AG20443 (cell line): ENCODE data around the gene MYOCOS.
"Not testable (repeated sequence)": the region's sequence is repeated elsewhere in the genome, so short reads cannot be mapped to it uniquely, and the experiment has no call there.

ENCODE experiments used
- DNase-seq: peaks from one replicate; pipeline ENCODE4 v3.0.0; 2012; ENCODE audit warnings: low spot score, mixed read lengths

Gene MYOCOS

DNA sequence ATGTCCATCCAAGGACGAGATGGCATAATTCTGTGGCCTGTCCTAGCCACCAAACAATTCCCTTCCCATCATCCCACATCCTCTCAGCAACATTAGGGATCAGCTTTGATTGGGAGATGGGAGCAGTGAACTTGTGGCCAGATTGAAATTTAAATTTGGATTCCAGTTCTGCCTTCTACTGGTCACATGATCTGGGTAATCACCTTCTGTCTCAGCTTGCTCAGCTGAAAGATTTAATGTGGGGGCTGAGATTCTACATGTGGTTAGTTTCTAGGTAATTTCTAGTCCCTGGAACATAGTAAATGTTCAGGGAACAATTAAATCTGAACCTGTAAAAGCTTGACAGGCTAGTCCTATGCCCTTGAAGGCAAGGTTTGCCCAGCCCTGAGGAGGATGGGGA, 3.2 kb downstream of the MYOCOS start:
- no peak for DNase-seq

DNA sequence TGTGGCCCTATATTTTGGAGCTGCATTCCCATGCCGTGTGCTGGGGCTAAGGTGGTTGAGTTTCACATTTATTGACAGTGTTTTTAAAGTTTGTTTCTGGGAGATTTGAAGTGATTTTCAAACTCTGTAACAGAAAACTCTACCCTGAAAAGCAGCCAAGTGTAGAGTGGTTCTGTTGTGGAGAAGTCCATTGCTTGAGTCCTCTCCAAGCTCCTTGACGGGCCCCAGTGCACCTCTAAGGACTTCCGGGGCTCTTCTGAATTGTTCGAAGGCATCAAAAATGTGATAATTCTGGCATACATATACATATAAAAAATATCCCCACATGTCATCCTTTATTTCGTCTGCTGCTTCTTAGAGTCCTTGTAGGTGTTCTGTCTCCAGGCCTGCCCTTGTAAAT, 5.0 kb downstream of the MYOCOS start:
- no peak for DNase-seq

DNA sequence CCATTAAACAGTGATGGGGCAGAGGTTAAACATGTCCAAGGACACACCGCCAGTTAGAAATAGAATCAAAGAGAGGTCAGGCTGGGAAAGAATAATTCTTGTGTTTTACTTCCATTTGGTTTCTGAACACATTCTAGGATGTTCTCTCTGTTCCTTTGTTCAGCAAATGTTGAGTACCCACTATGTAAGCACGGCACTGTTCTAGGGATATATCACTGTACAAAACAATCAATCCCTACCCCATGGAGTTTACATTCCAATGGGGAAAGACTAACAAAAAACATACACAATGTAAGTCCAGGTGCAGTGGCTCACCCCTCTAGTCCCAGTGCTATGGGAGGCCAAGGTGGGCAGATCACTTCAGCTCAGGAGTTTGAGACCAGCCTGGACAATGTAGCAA, 6.2 kb downstream of the MYOCOS start:
- no peak for DNase-seq

DNA sequence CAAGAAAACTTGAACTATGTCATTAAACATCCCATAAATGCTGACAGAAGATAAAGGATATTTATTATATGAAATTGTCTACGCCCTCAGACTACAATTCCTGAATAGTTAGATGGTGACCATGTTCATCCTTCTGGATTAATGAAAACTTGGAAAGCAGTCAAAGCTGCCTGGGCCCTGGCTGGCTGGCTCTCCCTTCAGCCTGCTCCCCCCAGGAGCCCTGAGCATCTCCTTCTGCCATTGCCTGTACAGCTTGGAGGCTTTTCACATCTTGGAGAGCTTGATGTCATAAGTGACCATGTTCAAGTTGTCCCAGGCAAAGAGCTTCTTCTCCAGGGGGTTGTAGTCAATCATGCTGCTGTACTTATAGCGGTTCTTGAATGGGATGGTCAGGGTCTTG, 13.6 kb downstream of the MYOCOS start:
- no peak for DNase-seq

DNA sequence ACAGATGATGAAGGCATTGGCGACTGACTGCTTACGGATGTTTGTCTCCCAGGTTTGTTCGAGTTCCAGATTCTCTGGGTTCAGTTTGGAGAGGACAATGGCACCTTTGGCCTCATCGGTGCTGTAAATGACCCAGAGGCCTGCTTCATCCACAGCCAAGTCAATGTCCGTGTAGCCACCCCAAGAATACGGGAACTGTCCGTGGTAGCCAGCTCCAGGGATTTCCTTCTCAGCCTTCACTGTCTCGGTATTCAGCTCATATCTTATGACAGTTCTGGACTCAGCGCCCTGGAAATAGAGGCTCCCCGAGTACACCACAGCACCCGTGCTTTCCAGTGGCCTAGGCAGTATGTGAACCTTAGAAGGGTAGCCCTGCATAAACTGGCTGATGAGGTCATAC, 14.1 kb downstream of the MYOCOS start:
- DNase-seq, result no peak

DNA sequence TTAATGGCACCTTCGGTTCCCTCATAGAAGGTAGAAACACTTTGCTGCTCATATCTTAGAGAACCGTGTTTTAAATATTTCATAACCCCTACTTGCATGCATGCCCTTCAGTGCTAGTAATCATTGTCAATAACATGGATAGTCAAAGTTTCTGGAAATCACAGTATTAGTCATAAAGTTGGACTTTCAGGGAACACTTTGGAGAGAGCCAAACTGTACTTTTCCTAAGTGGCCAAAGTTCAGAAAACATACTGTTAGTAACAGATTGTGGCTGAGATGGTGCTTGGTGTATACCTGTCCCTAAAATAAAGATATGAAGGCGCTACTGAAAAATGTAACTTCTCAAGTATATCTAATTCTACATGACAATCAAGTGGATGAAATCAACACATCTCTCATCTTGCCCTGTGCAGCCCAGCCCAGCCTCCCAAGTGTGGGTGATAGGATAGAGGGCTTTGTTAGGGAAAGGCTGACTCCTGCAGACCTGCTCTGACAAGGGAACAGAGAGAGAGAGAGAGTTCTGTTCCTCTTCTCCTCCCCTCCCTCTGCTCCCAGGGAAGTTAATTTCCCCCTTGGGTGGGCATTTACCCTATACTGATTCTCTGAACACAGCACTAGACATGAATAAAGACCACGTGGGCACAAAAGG, 16.0 kb downstream of the MYOCOS start:
- no peak for DNase-seq

DNA sequence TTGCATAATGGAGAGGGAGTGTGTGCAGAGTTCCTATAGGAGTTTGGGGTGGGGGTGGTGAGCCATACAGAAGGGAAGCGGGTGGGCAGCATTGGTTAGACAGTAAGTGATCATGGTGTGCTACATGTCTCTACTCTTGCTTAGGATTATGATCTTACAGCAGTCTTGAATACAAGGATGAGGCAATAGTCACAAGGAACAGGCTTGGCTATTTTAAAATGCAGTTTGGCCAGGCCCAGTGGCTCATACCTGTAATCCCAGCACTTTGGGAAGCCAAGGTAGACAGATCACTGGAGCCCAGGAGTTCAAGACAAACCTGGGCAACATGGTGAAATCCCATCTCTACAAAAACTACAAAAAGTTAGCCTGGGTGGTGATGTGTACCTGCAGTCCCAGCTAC, 18.2 kb downstream of the MYOCOS start:
- DNase-seq, result no peak

DNA sequence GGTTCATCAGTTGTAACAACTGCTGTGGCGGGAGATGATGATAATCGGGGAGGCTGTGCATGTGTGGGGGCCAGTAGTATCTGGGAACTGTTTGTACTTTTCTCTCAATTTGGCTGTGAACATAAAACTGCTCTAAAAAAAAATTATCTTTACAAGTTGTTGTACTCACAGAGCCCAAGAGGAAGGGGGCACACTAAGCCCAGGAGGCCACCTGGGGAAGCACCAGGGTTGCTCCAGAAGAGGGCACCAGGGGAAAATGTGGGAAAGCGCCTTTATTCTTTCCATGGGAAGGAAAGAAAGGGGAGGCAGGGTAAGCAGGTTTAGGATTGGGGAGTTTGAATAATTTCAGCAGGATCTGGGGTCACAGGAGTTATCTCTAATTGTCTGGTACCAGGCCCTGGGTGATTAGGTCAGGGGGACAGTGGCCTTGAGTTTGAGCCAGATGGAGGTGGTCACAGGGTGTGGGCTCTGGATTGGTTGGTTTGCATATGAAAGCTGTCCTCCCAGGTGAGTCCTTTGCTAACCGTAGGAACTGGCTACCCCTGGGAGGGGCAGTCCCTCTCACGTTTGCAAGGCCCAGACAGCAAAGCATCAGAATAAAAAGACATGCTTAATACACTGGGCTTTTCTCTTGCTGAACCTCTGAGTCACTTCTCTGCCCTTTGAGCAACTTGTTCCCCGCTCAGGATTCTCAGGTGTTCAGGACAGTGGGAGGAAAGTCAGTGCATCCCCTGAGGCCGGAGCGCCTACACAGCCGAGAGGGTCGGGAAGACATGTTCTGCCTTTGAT, 19.2 kb downstream of the MYOCOS start:
- no peak for DNase-seq

DNA sequence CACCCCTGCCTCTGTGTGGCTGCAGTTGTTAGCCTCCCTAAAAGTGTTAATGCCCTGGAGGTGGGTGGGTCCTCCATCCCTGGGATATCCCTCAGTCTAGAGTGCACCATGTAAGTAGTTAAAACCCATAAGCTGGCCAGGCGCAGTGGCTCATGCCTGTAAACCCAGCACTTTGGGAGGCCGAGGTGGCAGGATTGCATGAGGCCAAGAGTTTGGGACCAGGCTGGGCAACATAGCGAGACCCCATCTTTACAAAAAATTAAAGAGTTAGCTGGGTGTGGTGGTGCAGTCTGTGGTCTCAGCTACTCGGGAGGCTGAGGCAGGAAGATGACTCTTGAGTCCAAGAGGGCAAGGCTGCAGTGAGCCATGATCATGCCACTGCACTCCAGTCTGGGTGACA, 20.2 kb downstream of the MYOCOS start:
- DNase-seq, result no peak

DNA sequence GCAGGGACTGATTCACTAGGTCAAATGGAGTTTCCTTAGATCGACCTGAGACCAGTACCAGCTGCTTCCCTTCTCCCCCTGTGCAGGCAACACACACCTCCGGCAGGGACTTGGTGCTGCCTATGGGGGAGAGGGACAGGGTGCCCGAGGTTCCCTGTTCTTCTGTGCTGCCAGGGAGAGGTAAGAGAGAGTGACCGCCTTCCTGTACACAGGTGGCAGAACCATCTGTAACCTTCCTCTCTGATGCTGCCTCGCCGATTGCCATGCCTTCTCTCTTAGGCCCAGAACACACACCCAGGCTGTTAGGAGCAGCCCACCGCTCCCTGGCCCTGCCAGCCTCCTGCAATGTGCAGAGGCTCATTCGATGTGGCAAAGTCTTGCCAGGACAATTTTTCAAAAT, 21.1 kb downstream of the MYOCOS start:
- DNase-seq, result no peak

DNA sequence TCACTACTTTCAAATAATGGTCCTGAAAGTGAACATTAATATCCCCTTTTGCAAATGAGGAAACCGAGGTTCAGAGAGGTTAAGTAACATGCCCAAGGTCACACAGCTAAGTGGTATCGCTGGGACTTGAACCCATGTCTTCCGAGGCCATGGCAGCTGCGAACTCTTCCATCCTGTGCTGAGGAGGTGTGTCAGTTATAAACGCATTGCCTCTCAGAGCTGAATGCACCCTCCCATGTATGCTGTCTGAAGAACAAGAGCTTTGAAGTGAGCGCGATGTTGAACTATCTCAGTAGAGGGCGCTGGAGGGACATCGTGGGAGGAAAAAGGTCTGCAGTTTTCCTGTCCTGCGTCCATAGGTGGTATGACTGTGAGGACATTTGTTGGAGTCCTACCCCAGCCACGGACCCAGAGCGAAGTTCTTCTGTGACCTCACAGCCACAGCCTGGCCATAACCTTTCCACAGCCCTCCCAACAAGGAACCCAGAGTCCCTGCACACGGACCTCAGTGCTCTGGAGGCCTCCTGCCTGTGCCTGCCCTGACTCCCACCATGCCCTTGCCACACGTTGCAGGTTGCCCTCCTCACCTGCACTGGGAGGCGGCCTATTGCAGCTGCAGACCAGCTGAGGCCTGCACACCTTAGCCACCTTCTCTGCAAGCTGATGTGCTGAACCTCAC, 22.9 kb downstream of the MYOCOS start:
- DNase-seq, result peak; percentile 71

DNA sequence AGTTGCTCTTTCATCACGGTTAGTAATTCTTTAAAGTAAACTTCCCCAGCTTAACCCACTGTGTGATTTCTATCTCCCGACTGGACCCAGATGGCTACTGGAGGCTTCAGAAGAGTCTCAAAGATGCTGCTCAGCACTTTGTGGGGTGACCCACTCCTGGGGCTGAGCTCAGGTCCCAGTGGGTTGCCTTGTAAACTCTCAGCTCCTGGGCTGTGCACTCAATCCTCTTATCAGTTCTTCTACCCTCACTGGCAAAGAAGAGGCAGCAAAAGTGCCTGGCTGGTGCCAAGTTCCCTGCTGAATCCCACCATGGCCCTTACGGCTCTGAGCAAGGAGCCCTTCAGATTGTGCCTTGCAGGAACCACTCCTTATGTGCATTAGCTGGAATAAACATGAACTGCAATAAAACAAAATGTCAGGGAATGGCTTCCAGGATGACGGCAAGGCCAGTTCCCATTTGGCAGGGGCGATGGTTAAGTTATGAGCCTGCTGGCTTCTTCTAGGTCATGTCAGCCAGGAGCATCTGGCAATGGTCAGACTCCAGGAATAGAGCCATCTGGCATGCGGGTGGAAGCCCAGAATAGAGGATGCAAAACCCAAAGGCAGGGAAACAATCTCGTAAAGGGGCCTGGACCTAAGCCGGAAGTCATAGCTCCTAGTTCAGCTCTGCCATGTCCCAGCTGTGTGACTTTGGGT, 23.7 kb downstream of the MYOCOS start:
- peak; percentile 86 for DNase-seq

DNA sequence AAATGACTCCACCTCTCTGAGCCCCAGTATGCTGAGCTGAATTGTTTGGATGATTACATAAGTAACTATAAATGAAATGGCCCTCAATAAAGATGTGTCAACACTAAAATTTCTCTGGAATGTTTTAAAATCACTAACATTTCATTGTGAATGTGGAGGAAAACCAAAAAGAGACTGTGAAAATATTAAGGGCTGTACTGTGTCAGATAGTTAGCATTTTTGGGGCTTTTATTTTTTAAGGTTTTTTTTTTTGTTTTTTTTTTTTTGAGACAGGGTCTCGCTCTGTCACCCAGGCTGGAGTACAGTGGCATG, 24.2 kb downstream of the MYOCOS start:
- DNase-seq, result no peak

DNA sequence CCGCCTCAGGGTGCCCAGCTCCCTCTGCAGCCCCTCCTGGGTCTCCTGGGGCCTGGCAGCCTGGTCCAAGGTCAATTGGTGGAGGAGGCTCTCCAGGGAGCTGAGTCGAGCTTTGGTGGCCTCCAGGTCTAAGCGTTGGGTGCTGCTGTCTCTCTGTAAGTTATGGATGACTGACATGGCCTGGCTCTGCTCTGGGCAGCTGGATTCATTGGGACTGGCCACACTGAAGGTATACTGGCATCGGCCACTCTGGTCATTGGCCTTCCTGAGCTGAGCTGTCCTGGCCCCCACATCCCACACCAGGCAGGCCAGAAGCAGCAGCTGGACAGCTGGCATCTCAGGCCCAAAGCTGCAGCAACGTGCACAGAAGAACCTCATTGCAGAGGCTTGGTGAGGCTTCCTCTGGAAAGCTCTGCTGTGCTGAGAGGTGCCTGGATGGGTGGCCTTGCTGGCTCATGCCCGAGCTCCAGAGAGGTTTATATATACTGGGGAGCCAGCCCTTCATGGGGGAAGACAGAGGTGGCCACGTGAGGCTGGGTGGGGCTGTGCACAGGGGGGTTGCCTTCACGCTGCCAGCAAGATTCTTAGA, 30.3 kb downstream of the MYOCOS start, which contains the start of gene MYOC:
MYOC (minus strand) TSS at position 455 of the 589 bp plus-strand sequence; CDS start at position 378, 77 bp downstream.
- no peak for DNase-seq

DNA sequence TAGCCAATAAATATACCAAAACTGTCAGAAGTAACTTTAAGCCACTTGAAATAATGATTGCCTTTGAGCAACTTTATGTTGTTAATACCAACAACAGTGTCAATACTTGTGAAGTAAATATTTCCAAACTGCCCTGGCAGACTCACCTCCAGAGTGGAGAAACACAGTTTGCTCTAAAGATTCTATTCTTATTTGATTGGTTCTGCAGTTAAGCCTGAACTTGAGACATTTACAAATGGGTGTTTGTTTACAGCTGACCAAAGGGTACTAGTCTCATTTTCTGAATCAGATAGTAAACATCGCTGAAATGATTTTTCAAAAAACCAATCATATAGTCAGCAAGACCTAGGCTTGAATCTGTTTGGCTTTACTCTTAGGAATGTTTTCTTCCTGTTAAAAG, 31.8 kb downstream of the MYOCOS start:
- no peak for DNase-seq

DNA sequence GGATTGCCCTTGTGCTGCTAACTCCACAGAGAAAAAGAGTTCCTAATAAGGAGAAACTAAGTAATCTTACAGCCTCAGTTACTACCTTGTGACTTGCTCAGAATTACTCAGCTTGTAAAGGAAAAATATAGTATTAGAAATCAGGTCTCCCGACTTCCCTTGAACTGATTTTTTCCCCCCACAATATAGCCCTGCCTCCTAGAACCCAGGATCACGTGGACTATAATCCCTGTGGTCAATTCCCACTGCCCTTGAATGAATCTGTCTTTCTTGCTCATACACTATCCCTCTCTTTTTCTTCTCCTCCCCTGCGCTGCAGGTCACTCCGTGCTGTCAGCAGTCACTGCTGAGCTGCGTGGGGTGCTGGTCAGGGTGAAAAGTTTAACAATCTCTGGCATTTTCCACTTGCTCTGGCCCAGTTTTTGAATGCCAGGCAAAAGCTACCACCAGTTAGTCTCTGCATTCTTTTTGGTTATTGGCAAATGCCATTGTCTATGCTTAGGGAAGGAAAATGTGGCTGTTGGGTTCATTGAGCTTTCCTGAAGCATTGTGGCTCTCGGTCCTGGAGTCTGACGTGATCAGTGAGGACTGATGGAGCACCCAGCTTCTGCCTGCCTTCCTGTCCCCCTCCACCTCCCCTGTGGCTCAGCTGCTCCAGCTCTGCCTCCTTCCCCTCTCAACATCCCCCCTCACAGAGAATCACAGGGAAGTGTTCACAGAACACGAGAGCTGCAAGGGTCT, 32.3 kb downstream of the MYOCOS start:
- peak; percentile 30 for DNase-seq

DNA sequence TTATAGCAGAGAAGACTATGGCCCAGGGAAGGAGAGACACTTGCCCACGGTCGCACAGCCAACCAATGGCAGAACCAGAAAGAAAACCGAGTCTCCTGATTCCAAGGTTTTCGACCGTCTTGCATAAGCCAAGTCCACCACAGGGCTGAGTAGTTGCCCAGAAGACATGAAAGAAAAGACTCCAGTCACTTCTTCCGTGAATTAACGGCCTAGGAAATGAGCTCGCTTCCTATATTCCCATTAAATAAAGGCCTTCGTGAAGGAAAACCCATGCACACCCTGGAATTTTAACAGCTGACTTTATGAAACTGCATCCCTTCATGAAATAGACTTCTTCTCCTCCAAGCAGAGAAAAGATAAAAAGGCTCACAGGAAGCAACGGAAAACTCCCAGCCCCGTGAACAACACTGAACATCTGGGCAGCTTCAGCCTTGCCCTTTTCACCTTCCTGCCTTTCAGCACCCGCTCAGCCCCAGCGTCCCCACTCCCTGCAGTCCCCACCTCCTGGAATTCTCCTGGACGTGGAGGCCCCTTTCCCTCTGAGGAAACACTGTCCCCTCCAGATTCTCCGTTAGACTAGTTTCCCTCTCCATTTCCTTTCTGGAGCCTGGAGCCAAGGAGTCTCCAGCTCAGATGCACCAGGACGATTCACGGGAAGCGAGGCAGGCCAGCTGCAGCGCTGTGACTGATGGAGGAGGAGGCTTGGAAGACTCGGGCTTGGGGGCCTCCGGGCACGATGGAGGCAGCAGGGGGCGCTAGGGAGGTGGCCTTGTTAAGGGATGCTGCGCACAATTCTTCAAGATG, 33.1 kb downstream of the MYOCOS start:
- peak; percentile 63 for DNase-seq

DNA sequence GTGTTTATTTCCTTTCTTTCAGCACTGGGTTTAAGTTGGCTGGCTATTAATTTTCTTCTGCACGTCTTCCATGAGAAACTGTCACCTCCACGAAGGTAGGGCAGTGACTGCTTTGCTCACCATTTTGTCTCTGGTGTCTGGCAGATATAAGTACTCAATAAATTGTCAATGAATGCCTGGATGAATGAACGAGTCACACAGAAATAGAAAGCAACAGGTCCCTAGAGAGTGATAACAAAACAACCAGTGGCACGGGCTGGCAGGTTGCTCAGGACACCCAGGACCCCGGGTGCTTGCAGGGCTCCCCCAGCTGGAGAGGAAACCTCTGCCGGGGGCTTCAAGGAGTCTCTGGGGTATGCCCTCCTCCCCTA, 33.7 kb downstream of the MYOCOS start:
- DNase-seq, result no peak

DNA sequence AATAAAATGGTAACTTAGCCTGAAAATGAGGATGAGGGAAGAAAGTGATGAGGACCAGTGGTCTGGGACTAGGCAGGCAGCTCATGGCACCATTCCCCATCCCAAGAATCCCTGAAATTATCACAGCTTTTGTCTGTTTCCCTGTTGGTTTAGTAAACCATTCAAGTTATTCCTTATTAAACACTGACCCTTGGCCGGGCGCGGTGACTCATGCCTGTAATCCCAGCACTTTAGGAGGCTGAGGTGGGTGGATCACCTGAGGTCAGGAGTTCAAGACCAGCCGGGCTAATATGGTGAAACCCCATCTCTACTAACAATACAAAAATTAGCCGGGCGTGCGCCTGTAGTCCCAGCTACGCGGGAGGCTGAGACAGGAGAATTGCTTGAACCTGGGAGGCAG, 34.2 kb downstream of the MYOCOS start:
- DNase-seq, result not testable (repeated sequence)

DNA sequence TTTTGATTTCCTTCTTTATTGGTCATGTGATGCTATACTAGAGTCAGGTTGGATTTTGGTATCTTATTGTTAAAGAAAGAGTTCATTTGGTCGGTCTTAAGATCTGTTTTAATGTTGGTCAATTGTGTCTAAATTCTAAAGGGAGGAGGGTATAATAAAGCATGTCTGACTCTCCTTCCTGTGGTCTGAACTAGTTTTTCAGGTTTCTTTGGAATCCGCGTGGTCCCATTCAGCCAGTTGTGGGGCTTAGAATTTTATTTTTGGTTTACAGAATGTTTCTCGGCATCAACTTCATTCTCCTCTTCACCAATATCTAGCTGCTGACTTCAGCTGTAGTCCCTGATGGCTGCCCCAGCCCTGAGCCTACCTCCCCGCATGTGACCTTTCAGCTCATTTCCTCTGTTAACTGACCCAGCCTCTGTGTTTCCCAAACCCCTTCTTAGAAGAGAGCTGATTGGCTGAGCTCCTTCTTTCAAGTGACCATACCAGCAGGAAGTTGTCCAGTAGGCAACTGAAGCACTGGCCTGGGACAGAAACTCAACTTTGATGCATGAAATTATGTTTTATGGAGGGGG, 39.1 kb downstream of the MYOCOS start:
- DNase-seq, result no peak
